GM21619 (cell line): ENCODE results near the gene MRNIP.
A peak's percentile ranks its signal among the peaks of the same experiment; 100 is the strongest.

Experiments
- ATAC-seq: cut with Tn5 transposase; IDR thresholded peaks from one replicate; pipeline ENCODE4 v1.9.1; 2021; ENCODE audit not compliant: unreplicated experiment

MRNIP gene

DNA sequence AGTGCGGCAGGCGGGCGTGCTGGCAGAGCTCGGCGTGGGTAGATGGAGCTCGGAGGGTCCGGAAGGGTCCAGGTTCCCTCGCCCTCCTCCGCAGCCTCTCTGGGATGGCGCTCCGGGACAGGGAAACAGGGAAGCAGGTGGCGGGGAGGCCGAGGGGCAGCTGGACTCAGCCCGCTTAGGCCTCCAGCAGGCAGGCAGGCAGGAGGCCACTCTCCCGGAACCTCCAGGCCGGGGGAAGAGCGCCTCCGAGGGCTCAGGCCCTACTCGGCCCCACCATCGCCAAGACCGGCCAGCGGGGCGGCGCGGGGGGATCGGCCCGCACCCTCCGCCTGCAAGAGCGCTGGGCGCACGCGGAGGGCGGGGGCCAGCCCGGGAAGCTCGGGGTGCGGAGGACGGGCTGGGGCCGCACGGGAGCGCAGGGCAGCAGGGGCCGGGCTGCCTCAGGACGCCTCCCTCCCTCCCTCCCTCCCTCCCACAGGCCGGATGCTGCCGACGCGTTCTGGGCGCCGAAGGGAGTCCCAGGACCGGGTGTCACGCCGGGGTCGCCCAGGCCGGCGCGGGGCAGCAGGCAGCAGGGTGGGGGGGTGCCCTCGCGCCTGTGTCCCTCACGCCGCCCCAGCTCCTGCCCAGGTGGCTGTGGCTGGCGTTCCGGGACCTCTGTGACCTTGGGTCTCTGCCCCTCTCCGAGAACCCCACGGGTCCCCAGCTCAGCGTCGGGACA is 52.9 kb downstream of the MRNIP start:
- peak; percentile 18 for ATAC-seq

DNA sequence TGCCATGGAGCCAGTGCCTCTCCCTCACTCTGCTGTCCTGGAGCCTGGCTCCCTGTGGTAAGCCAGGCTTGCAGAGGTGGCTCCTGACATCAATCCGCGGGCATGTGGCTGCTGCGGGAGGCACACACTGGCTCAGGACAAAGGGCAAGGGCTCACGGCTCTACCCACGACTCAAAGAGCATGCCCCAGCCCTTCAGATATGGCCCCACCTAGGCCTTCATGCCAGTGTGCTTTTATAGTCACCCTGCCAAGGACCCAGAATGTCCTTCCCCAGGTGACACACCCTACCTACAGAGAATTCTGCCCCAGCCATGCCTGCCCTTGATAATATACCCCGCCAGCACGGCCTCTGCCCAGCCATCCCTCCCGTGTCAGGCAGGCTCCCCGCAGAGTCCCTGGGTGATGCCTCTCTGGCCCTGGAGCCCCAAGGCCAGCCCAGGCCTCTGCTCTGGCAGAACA is 53.5 kb downstream of the MRNIP start:
- ATAC-seq, result no peak

DNA sequence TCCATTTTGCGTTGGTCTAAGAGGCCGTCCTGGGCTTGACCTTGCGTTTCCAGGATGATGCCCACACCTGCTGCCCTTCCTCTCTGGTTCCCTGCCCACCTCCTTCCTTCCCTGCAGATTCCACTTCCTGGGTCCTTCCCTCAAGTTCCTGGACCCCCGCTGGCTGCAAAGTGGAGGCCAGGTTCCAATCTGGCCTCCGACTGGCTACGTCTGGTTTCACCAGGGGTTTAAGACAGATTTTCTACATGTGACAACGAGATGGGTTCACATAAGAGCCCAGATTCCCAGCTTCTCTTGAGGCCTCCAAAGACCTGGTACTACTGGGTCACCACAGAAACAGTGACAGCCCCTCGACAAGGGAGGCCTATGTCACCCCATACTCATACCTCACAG is 54.1 kb downstream of the MRNIP start:
- no peak for ATAC-seq

DNA sequence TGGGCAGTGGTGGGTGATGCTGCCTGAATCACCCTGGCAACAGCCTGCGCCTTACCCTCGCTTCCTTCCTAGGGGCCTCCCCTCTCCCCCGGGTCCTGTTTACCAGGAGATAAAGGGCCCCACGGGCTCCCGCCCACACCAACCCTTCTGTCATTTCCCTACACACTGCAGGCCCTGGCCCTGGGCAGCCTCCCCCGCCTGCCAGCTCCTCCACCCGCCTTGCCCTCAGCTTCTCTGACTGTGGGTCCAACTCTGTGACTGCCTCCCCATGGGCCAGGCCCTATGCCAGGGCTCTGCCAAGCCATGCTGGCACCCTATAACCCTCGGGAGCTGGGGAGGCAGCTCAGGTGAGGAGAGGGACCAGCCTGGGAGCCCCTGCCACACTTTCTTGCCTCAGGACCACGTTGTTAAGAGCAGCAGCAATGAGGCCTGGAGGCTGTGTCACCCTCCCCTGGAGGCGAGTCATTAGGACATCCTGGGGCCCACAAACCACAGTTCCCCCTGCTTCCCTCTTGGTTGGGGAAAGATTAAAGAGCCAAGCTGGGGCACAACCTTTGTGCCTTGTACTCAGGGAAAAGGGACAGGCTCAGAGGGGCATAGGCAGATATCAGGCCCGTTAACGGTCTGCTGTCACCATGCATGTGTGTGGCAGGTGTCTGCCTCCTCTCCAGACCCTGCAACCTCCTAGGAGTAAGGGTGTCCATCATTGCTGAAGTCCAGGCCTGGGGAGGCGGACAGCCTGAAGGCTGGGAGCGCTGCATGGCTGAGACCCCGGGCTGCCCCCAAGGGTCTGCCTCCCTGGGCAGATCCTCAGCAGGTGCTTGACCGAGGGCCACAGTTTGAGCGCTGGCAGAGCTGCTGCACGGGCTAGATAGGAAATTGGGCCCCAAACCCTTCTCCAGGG is 54.7 kb downstream of the MRNIP start:
- no peak for ATAC-seq

- ATAC-seq, result no peak
These were observed 55.6 kb downstream of the MRNIP start for GRCh38 chr5:179802950-179803562.

DNA sequence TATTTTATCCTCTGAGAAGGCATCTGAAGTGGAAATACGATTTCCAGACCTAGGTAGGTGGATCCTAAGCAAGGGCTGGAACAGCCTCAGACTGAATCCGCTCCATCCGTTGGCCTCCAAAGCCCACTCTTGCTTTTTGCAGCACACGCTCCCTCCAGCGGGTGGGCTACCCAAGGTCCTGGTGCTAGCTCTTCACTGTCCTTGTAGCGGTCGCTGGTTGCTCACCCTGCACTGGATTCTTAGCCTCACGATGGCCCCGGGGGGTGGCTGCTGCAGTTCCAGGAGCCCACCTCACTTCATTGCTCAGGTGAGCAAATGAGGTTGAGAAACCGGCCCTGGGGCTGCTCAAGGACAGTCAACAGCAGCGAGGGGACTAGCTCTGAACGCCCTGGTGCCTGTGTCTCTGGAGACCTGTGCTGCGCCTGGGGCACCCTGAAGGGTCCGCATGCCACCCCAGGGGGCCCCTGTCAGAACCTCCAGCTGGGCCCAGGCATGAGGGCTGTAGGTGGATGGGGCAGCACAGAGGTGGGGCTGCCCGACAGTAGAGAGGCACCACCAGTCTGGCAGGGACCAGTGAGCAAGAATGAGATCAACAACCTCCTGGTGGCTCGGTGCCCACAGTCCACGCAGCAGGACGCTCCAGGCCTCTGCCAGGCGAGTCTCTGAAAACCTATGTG is 56.3 kb downstream of the MRNIP start:
- no peak for ATAC-seq

DNA sequence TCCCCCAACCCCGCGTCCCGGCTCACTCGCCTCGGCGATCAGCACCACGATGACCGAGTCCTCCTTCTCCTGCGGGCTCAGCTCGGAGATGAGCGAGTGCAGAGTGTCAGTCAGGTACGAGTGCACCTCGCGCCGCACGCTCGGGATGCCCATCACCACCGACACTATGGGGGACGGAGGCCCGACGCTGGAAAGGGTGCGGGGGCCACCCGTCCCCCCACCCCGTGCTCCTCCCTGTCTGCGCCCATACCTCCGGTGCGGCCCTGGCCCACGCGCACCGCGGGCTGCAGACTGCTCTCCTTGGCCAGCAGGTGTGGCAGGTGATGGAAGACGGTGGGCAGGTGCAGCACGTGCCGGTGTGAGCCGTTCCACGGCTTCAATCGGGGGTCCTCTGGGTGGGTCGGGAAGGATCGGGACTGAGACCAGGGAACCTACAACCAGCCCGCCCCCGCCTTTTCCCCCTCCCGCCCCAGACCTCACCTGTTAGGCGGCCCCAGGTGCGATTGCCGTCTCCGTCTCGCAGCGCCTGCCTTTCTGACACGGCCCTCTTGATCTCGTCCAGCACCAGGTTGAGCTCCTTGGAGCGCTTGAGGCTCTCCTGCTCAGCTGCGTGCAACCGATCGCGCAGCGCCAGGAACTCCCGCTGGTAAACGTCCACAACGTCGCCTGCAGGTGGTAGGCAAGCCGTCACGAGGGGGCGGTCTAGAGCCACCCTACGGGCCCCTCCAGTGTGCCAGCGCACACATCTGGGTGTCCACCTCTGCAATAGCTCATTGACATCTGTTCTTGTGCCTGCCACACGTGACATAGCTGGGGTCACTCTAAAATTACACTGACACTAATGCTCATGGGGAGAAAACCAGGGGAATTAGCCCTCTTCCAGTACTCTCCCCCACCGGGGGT is 57.1 kb downstream of the MRNIP start:
- peak; percentile 32 for ATAC-seq

DNA sequence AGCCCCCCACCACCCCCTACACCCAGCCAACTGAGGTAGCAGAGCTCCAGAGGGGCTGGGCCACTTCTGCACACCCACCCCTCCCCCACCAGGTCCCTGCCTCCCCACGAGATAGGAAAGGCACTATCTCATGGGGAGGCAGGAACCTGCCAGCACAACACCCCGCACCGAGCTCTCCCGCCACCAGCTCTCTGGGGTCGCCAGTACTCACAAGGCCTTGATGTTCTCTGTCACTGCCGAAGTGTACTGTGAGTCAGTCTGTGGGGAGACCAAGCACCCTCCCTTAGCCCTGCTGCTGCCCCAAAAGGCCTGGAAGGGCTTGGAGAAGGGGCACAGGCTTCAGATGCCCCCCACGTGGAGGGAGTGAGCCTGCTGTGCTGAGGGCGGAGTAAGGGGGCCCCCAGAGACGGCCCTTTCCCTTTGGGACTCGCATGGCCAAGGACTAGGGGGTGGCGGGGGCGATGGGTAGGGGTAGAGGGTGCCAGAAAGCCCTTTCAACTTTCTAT is 57.9 kb downstream of the MRNIP start:
- ATAC-seq, result no peak

GRCh38 chr5:179800071-179800695 is 58.4 kb downstream of the MRNIP start:
- no peak for ATAC-seq

DNA sequence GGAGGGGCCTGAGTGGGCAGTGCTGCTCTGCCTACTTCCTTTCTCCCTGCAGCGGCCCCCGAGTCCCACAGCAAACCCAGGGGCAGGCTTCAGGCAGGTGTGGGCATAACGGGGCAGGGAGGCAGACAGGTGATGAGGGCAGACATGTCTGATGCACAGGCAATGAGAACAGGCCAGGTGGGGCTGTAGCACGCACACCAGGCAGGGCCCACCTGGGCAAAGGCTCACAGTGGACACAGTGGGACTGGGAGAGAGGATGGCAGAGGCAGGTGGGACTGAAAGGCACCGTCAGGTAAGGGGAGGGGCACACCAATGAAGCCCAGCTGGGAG is 59.0 kb downstream of the MRNIP start:
- no peak for ATAC-seq

DNA sequence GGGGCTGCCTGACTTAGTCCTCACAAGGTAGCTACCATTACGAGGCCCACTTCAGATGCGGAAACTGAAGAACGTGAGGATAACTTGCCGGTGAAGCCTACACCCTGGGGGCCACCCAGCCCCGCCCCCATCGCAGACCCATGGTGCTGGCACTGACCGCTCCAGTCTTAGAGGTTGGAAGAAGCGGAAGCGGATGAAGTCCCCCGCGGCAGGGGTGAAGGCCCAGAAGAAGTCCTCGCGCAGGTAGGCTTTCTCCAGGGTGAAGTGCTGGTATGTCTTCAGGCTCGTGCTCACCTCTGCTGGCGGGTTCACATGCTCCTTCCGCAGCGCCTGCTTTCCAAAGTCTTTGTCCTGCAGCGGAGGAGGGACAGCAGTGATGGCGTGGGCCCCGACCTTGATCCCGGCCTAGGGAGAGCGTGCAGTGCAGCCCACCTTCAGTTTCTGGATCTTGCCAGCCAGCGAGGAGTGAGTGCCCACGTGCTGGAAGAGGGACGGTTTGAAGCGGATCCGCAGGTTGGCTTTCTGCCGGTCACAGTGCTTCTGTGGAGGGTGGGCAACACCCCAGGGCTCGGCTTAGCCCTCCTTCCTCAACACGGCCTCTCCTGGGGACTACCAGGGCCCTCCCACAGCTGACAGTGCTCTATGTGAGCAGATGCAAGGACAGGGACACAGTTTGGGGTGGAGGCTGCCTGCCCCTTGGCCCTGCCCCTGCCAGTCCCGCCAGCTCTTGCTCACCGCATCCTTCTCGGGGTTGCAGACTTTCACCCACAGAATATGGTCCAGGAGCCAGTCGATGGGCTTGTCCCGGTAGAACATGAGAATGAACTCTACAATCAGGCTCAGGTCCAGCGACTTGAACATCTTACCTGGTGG is 59.6 kb downstream of the MRNIP start:
- no peak for ATAC-seq

DNA sequence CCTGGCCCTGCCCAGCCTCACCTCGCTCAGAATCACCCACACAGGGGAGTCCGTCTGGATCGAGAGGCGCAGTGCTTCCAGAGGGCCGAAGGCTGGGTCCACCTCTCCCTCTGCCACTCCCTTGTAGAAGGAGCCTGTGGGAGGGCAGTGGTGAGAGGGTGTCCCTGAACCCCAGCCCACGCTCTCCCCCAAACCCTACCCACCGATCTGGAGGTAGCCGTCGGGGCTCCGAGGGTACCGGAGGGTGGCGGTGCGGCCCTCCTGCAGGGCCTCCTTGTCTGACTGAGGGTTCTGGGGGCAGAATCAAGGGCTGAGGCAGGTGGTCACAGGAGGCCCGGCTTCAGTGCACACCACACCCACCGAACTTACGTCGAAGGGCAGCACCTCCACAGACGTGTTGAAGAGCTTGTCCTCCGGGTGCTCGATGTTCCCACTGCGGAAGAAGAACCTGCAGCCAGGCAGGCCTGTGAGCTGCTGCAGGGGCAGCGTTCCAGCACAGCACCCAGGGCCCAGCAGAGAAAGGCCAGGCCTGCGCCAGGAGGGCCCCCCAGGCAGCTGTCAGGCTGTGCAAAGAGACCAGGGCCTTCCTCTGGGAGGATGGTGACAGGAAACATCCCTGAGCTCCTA is 60.4 kb downstream of the MRNIP start:
- ATAC-seq, result no peak

DNA sequence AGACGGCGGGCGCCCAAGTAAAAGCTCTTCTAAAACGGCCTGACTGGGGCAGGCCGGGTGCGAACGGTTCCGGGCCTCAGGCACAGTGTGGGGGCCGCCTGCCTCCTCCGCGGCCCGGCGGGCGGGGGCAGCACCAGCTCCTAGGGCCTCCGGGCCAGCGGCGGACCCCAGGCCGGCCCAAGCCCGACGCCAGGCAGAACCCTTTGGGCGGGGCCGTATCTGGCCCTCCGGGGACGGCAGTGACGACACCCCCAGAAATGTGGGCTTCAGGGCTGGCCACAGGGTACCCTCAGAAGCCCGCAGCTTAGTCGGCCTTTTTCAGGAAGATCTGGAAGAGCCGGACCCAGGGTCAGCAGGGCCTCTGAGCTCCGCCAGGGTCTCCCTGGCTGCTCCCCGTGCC is 60.9 kb downstream of the MRNIP start:
- ATAC-seq, result no peak

GRCh38 chr5:179796877-179797608 is 61.6 kb downstream of the MRNIP start:
- ATAC-seq, result no peak

- peak; percentile 66 for ATAC-seq
These were observed 62.5 kb downstream of the MRNIP start for GRCh38 chr5:179795863-179796833.

DNA sequence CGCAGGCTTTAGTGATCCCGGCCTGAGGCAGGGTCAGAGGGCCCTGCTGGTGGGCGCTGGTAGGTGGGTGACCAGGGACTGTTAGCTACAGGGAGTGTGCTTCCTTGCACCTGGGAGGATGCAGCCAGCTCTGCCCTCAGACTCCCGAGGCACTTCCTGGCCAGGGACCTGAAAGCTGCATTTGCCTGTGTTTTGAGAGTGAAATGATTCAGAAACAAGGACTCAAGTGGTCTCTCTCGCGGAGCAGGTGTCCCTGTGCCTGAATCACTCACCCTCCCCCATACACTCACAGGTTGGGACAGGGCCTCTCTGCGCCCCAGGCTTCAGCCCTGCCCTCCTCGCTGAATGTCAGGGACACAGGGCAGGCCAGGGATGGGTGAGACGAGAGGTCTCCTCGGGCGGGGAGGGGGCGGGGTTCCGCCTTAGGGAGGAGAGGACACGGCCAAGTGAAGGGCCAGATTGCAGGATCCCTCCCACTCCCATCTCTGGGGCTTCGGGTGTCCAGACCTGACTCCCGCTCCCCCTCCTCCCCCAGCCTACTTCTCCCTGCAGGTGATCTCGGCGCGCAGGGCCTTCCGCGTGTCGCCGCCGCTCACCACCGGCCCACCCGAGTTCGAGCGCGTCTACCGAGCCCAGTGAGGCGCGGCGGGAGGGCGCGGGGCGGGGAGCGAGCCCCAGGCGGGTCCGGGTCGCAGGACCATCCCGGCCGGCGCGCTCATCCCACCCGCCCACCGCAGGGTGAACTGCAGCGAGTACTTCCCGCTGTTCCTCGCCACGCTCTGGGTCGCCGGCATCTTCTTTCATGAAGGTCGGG is 63.4 kb downstream of the MRNIP start:
- ATAC-seq, result no peak
